B cell (primary cell): Measurements from ENCODE around the gene MOXD1. TPM values are rescaled to one million over a fixed set of nuclear protein-coding genes. Genes with fewer than 3 reads are reported as not detected.

Experiments used
- ATAC-seq: fragments of 200-7000 bp; cut with Tn5 transposase; one replicate; pipeline ENCODE4 v1.10.0; 2021; ENCODE audit warnings: low read depth, mild to moderate bottlenecking, moderate number of reproducible peaks, moderate library complexity
- CTCF ChIA-PET: fragments of 350-600 bp; sonication (Branson Sonifier 250); formaldehyde crosslinking; loops from one replicate; lab custom pipeline; 2021; ENCODE audit warnings: antibody characterized with exemption, inconsistent platforms; lab: Charles Lee
- POLR2A ChIA-PET: fragments of 350-600 bp; sonication (Branson Sonifier 250); formaldehyde crosslinking; loops from one replicate; lab custom pipeline; 2021; ENCODE audit warnings: antibody characterized with exemption; lab: Charles Lee
- DNase-seq: peaks from one replicate; pipeline ENCODE4 v3.0.0; 2013
- H2AFZ ChIP-seq: 2 replicates; pipeline ENCODE4 v1.6.1; 2012; ENCODE audit warnings: mild to moderate bottlenecking, low read depth, low read length; ENCODE audit not compliant: insufficient read depth, poor library complexity, severe bottlenecking
- H3K27ac ChIP-seq, 2 donors: 1 replicate in 1 of 2; 2 replicates in 1 of 2; pipeline ENCODE4 v1.5.1; 2012 to 2013; ENCODE audit warnings: low read length in 2 of 2, mild to moderate bottlenecking in 2 of 2, moderate library complexity in 1 of 2
- H3K27me3 ChIP-seq, 4 experiments: fragments of 200-600 bp in 1 of 4; sonication (generic) in 1 of 4; replicated peaks in 1 of 4; 1 replicate in 2 of 4; 2 replicates in 2 of 4; pipeline versions ENCODE4 v1.6.1 to v1.7.0; 2013 to 2016; ENCODE audit warnings: low read length in 3 of 4, mild to moderate bottlenecking in 2 of 4, mixed read lengths in 1 of 4, moderate library complexity in 1 of 4; ENCODE audit not compliant: insufficient read depth in 4 of 4, control insufficient read depth in 3 of 4; ENCODE audit errors: control extremely low read depth in 1 of 4
- H3K36me3 ChIP-seq, 2 experiments: replicated peaks in 1 of 2; 1 replicate in 1 of 2; 2 replicates in 1 of 2; pipeline versions ENCODE4 v1.6.1 to v1.7.1; 2013; ENCODE audit warnings: low read length in 1 of 2; ENCODE audit not compliant: insufficient read depth in 2 of 2, control insufficient read depth in 1 of 2; ENCODE audit errors: control extremely low read depth in 1 of 2, extremely low read depth in 1 of 2
- H3K4me1 ChIP-seq, 2 donors: fragments of 200-600 bp in 1 of 2; sonication (generic) in 1 of 2; 1 replicate in 1 of 2; 2 replicates in 1 of 2; pipeline versions ENCODE4 v1.5.1 to v1.6.1; 2013 to 2017; ENCODE audit warnings: low read length in 2 of 2; ENCODE audit not compliant: control insufficient read depth in 2 of 2, insufficient read depth in 2 of 2
- H3K4me2 ChIP-seq: replicated peaks from 2 replicates; pipeline ENCODE3; 2012; ENCODE audit warnings: mild to moderate bottlenecking, low read depth, low read length; ENCODE audit not compliant: poor library complexity, severe bottlenecking
- H3K4me3 ChIP-seq, 5 experiments: fragments of 200-600 bp in 1 of 5; sonication (generic) in 1 of 5; 1 replicate in 3 of 5; 2 replicates in 2 of 5; pipeline versions ENCODE4 v1.5.1 to v1.7.0; 2011 to 2016; ENCODE audit warnings: low read length in 4 of 5, mild to moderate bottlenecking in 4 of 5, low read depth in 2 of 5, control low read depth in 1 of 5, moderate library complexity in 1 of 5; ENCODE audit not compliant: insufficient read depth in 1 of 5; ENCODE audit errors: control extremely low read depth in 1 of 5, extremely low read depth in 1 of 5
- H3K79me2 ChIP-seq: fragments of 200-600 bp; sonication (generic); one replicate; pipeline ENCODE4 v1.6.0; 2016; ENCODE audit warnings: low read length; ENCODE audit not compliant: control insufficient read depth, insufficient read depth
- H3K9ac ChIP-seq: fragments of 200-600 bp; sonication (generic); 2 replicates; pipeline ENCODE4 v1.6.1; 2017; ENCODE audit warnings: mild to moderate bottlenecking, low read length, moderate library complexity
- H3K9me3 ChIP-seq, 3 donors: one replicate each; pipeline versions ENCODE4 v1.6.1 to v1.7.1; 2013; ENCODE audit warnings: low read length in 2 of 3; ENCODE audit not compliant: control insufficient read depth in 2 of 3, insufficient read depth in 1 of 3; ENCODE audit errors: control extremely low read depth in 1 of 3
- H4K20me1 ChIP-seq: 2 replicates; pipeline ENCODE4 v1.6.0; 2012; ENCODE audit warnings: mild to moderate bottlenecking, low read length; ENCODE audit not compliant: insufficient read depth, control insufficient read depth, poor library complexity, severe bottlenecking
- H3K27ac Mint-ChIP-seq: one replicate; pipeline ENCODE4 v1.8.0; 2021; ENCODE audit warnings: mixed read lengths
- H3K27me3 Mint-ChIP-seq: one replicate; pipeline ENCODE4 v1.8.0; 2021; ENCODE audit warnings: mixed read lengths
- H3K4me1 Mint-ChIP-seq: one replicate; pipeline ENCODE4 v1.8.0; 2021; ENCODE audit warnings: mixed read lengths
- H3K4me3 Mint-ChIP-seq: one replicate; pipeline ENCODE4 v1.8.0; 2021; ENCODE audit warnings: mixed read lengths
- H3K9me3 Mint-ChIP-seq: one replicate; pipeline ENCODE4 v1.8.0; 2022; ENCODE audit warnings: mixed read lengths; ENCODE audit not compliant: insufficient read depth
- CTCF ChIP-seq: fragments of 200-600 bp; IDR thresholded peaks from one replicate; pipeline ENCODE4 v1.8.0; 2022; ENCODE audit warnings: antibody characterized with exemption, mild to moderate bottlenecking
- EZH2 ChIP-seq: IDR thresholded peaks from 2 replicates; pipeline ENCODE4 v1.6.1; 2012; ENCODE audit warnings: borderline replicate concordance, low read depth, mild to moderate bottlenecking, moderate library complexity, low read length; ENCODE audit not compliant: insufficient read depth, poor library complexity, severe bottlenecking
- WGBS: methylation state at CpG from one replicate; pipeline ENCODE4 v1.1.5; 2013; ENCODE audit warnings: missing lambda C conversion rate; ENCODE audit not compliant: insufficient coverage; 5-methylcytosine and 5-hydroxymethylcytosine counted together
- intact Hi-C: fragments of 100-400 bp; cut with micrococcal nuclease; formaldehyde crosslinking; loops from one replicate; pipeline ENCODE4 v1.10.0; 2022
- polyA plus RNA-seq: library from polyadenylated mRNA; depleted of rRNA; stranded (reverse); fragments of >200 nt; gene quantifications from 2 replicates; pipeline ENCODE4 v1.2.3, GENCODE V29; 2012
- total RNA-seq, 2 donors: library from RNA; stranded (reverse); fragments of 120-200 nt in 1 of 2; gene quantifications; 1 replicate in 1 of 2; 2 replicates in 1 of 2; pipeline versions ENCODE4 v1.2.3 to v1.2.4, GENCODE V29; 2013 to 2022

MOXD1 gene
- total and polyA plus RNA-seq, 2 donors (not counting 1 experiment from before 2014, with no cell fraction given), result 1.5 to 7.0 TPM

GRCh38 chr6:132446141-132446854, 45.0 kb upstream of the MOXD1 start:
- H3K79me2 ChIP-seq, result no peaks in the 10 kb centered on the region
- ATAC-seq, result no peak
- H3K4me1 ChIP-seq, result no peaks in the 10 kb centered on the region
- 100% methylated on average over 1 of the region's 4 CpGs for WGBS
- H4K20me1 ChIP-seq, result peaks cover 5% of the 10 kb centered on the region
- no peak overlapping the region for H3K9ac ChIP-seq
- H3K27ac ChIP-seq, result peak overlapping the region in 1 of 2 donors; percentile 51
- H3K4me3 ChIP-seq, result no peak overlapping the region
- peaks cover 0 to 3% (median 3%) of the 10 kb centered on the region in 3 donors for H3K9me3 ChIP-seq
- intact Hi-C loops, result no loop called here
- peaks cover 8 to 21% of the 10 kb centered on the region in 2 experiments for H3K36me3 ChIP-seq
- no peak overlapping the region for H3K4me2 ChIP-seq
- Mint-ChIP-seq H3K4me3 (no peak overlapping the region), H3K27me3 (no peaks in the 10 kb centered on the region), H3K9me3 (peaks cover 2% of the 10 kb centered on the region), H3K4me1 (peaks cover 2% of the 10 kb centered on the region), H3K27ac (no peak overlapping the region)
- no peak for DNase-seq
- no peak overlapping the region for H2AFZ ChIP-seq
- ChIA-PET POLR2A (no interaction called here), CTCF (interaction anchor here (0.7 to 2.3 kb wide), 3 partner anchors 53 to 166 kb away, joined by 4 to 6 read pairs (median 5); no protein-coding TSS in a partner anchor)
- no peak for TF ChIP-seq EZH2
- no peak for TF ChIP-seq CTCF
- no peaks in the 10 kb centered on the region for H3K27me3 ChIP-seq
